Brain pericyte (primary cell): ENCODE data around the gene PLK2.
A peak's percentile ranks its signal among the peaks of the same experiment; 100 is the strongest.

ENCODE experiments used
- DNase-seq: peaks from one replicate; pipeline ENCODE4 v3.0.0-alpha.2; 2012; ENCODE audit warnings: low read depth, low spot score

PLK2 gene

GRCh38 chr5:58460002-58460731 lies at the start of gene PLK2:
Gene PLK2, minus strand, starts transcription at chr5:58460086. Its CDS starts 127 bp downstream, at chr5:58459959.
- DNase-seq, result peak; percentile 92

GRCh38 chr5:58507715-58508114 lies 47.8 kb upstream of the PLK2 start:
- DNase-seq, result no peak

- no peak for DNase-seq
Observed at GRCh38 chr5:58505971-58506640, 46.2 kb upstream of the PLK2 start.

DNA sequence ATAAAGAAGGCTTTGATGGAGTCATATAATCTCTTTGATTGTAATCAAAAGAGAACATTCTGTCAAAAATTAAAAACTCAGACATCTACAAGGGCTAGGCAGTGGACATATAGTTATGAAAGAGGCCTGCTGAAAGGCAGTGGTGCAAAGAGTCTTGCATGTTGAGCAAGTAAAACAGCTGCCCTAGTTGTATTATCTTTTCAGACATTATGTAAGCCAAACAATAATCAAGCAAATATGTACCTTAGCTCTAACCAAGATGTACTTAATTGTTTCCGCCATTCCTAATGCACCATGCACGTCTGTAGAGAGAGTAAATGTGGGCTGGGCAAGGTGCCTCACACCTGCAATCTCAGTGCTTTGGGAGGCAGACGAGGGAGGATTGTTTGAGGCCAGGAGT lies 45.6 kb upstream of the PLK2 start:
- DNase-seq, result no peak

- no peak for DNase-seq
Observed at GRCh38 chr5:58504766-58505165, 44.9 kb upstream of the PLK2 start.

DNA sequence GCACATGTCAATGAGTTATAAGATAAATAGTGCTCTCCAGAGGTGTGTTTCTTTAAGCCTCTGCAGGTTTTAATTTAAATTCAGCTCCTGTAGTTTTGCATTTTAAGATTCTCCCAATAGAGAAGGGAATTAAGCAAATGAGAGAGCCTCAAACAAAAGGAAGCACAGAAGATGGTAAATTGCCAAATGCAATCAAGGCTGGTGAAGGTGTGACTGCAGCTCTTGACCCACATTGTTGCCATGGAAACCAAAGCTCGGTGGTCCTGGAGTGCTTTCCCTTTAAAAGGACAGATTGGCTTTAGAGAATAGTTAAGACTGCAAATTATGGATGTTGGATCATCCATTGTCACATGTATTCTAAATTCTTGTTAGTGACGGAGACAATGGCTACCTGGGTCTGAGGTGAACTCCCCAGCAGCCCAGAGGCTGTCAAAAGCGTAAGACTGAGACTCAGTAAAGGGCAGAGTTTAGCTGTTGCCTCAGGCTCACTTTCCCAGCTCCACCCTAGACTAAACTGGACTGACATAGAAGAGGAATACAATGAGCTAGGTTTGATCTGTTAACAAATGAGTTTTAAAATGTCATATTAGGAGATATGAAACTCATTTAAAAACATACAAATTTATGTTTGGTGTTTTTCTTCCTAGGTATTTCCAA lies 43.6 kb upstream of the PLK2 start:
- DNase-seq, result no peak

DNA sequence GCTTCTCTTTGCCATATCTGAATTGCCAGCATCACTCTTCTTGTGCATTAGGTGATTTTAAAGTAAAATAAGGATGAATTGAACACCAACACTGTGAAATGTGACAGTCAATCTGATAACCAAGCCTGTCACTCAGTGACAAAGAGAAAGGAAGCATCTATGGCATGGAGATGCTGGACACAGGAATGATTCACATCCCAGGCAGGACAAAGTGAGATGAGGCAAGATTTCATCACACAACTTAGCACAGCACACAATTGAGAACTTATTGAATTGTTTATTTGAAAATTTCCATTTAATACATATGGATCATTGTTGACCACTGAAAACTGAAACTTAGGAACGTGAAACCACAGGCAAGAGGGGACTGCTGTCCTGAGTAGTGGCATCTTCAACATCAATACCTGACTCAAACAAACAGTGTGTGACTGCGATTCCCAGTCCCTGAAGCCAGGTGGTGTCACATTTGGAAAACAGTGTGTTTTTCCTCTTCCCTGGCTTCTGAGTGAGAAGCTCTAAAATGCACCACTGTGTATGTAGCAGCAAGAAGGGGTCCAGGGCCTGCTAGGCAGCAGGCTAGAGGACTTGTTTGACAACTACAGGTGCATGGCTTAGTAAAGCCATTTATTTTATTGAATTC lies 42.0 kb upstream of the PLK2 start:
- no peak for DNase-seq

- DNase-seq, result no peak
Observed at GRCh38 chr5:58499941-58500340, 40.1 kb upstream of the PLK2 start.

GRCh38 chr5:58499231-58499630 lies 39.3 kb upstream of the PLK2 start:
- DNase-seq, result no peak

DNA sequence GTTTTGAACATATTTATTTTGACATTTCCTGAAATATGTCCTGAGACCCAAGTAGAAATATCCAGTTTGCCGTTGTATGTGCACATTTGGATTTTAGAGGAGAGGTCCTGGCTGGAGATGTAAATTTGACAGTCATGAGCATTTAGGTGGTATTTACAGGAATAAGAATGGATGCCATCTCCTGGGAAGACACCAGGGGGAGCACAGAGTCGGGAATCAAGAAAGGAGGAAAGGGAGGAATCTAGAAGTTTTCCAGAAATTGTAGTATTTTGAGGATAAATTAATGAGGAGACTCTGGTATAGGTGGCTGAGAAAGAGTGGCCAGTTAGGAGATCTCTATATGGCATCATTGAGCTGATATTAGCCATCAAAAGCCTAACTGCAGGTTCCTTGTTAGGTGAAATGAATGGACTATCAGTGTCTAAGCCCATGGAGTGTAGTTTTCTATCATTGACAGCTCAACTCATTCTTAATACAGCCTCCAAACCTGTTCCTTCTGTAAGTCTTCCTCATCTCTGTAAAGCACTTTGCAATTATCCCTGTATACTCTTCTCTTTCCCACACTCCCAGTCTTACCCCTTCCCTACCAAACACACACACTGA lies 38.6 kb upstream of the PLK2 start:
- DNase-seq, result no peak

- DNase-seq, result no peak
Observed at GRCh38 chr5:58497921-58498320, 38.0 kb upstream of the PLK2 start.

DNA sequence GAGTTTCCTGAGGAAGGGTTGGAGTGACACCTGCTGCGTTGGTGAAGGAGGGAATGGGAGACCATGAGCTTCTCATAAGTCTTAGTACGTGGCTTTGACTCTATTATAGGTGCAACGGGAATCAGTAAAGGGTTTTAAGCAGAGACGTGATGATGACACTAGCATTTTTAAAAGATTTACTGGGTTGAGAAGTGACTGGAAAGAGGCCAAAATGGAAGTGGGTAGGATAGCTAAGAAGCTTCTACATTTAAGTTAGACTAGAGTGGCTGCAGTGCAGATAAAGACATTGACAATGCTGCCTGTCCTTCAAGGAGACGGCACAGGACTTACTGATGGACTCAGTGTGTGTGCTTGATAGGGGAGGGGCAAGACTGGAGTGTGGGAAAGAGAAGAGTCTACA lies 37.5 kb upstream of the PLK2 start:
- DNase-seq, result no peak

GRCh38 chr5:58496488-58496887 lies 36.6 kb upstream of the PLK2 start:
- DNase-seq, result no peak

GRCh38 chr5:58493141-58493540 lies 33.3 kb upstream of the PLK2 start:
- DNase-seq, result no peak

DNA sequence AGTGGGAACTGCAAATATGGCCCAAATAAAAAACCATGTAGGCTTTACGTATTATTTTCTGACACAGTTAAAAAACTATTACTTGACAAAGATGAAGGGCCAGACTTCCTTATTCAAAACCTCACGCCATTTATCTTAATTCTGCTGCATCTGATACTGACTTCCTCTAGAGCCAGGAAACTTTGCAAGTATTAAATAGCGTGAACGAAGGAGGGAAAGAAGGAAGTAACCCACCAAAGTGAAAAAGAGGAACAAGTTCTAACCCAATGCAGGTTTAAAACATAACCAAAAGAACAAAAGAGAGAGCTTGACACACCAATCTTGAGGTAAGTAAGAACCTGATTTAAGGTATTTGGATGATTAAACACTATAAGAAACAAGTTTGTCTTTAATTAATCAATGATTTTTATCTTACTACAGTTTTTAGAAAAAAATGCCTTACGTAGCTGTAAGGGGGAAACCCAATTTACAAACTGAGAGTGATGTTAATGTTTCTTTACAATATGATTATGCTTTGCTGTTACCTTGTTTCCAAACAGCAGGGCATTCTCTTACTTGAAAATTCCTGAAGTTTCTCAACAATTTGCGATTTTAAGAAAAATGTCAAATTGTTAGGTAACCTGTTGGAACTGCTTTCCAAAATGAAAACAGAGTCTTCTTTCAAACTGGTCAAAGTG lies 31.5 kb upstream of the PLK2 start, which contains the start of gene GAPT:
Gene GAPT, plus strand, starts transcription at position 220 of the 677 bp plus-strand sequence. CDS start 3,102 bp downstream, outside the sequence.
- DNase-seq, result no peak

DNA sequence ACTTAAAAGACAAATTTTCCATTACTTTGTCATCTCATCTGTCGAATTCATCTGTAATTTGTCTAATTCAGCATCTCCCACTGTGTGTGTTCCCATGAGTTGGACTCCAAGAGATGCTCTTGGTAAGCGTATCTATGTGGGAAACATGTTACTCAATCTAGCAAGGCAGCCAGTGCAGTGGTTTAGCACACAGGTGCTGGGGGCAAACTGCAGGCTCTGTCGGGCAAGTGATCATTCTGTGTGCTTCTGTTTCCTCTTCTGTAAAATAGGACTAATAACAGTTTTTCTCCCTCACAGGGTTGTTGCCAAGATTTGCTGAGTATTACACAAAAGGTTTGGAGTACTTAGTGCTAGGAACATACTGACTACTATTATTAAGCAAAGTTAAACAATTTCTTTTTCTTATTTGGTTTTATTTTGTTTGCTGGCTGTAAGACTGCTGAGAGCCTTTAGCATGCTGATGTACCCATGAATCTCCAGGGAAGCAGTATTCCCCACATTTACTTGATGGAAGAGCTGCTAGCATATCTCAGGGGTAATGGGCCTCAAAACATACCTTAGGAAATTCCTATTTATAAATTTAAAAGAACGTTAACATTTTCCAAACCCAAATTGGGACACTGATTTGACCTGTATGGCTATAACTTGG lies 30.6 kb upstream of the PLK2 start:
- no peak for DNase-seq

DNA sequence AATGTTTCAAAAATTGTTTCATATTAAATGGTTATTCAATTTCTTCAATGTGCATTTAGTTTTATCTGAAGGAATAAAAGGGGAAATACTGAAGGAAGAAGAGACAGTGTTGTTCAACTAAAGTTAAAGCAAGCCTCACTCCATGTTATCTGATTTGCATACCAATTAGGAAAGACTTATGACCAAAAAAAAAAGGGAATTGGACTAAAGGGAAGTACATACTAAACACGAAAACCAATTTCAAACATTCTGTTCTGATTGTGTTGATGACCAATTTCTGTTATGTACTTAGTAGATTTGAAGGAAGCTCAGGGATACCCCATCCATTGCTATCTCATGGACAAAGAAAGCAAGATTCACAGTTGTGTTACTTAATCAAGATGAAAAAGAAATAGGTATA lies 26.4 kb upstream of the PLK2 start:
- DNase-seq, result no peak

- no peak for DNase-seq
Observed at GRCh38 chr5:58484505-58484904, 24.6 kb upstream of the PLK2 start.

- DNase-seq, result no peak
Observed at GRCh38 chr5:58482536-58482935, 22.6 kb upstream of the PLK2 start.

DNA sequence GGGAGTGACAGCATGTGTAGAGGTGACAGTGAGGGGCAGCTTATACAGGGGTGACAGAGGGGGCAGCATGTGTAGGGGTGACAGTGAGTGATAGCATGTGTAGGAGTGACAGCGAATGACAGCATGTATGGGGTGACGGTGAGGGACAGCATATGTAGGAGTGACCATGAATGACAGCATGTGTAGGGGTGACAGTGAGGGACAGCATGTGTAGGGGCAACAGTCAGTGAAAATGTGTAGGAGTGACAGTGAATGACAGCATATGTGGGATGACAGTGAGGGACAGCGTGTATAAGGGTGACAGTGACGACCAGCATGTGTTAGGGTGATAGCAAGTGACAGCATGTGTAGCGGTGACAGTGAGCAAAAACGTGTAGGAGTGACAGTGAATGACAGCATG lies 21.9 kb upstream of the PLK2 start:
- DNase-seq, result no peak
